Pericardium fibroblast (primary cell): ENCODE data around the gene DISC1. TPM values are rescaled to one million over a fixed set of nuclear protein-coding genes. Genes with fewer than 3 reads are reported as not detected.

Source experiments
- total RNA-seq: library from RNA; depleted of rRNA; stranded (reverse); fragments of >200 nt; gene quantifications from 2 replicates; pipeline ENCODE4 v1.2.3, GENCODE V29; 2015

The DISC1 gene
- 2.6 and 4.1 TPM in 2 replicates for total RNA-seq

GRCh38 chr1:231626535-231626950 lies at the start of gene DISC1:
TSS of gene DISC1 (plus strand) at chr1:231626790. CDS start at chr1:231626868, 78 bp downstream.

Other genes starting within 250 kb of the DISC1 start
- 31.6 and 47.1 TPM in 2 replicates for gene EGLN1, start 204.5 kb upstream of the DISC1 start, total RNA-seq
- 14.7 and 27.0 TPM in 2 replicates for gene TSNAX, start 98.1 kb upstream of the DISC1 start, total RNA-seq